ENCODE results near the gene B4GALT2. TPM values are rescaled to one million over a fixed set of nuclear protein-coding genes. Genes with fewer than 3 reads are reported as not detected.

The B4GALT2 gene
- total and polyA plus RNA-seq, 3 donors from 2014 or later = 40.9 to 65.9 (median 47.7) TPM

- Histone ChIP-seq H3K9me3 (no peaks in the 10 kb centered on the region), H3K27me3 (no peaks in the 10 kb centered on the region), H3K4me1 (no peaks in the 10 kb centered on the region), H3K27ac (no peak overlapping the region), H3K36me3 (ENCODE audit: low read depth, missing control alignments) (no peaks in the 10 kb centered on the region), H3K4me3 (no peak overlapping the region)
- intact Hi-C loops (cut with DNase I; ENCODE audit: low total_unique reads) = no loop called here
- 82 to 92% methylated on average over 3 of the region's 3 CpGs for WGBS, 2 donors
- no peak for DNase-seq
- TF ChIP-seq POLR2A (IDR thresholded peaks at IDR 0.05) (no peak), CTCF (IDR thresholded peaks at IDR 0.05) (no peak)
Measured at GRCh38 chr1:43961692-43962091, 17.3 kb upstream of the B4GALT2 start.

- intact Hi-C loops (cut with DNase I; ENCODE audit: low total_unique reads) = no loop called here
- H3K27ac ChIP-seq = no peak overlapping the region
- no peaks in the 10 kb centered on the region for H3K27me3 ChIP-seq
- no peak overlapping the region for H3K4me3 ChIP-seq
- 89 to 96% methylated on average over 2 of the region's 2 CpGs for WGBS, 2 donors
- DNase-seq = no peak
- no peaks in the 10 kb centered on the region for H3K36me3 ChIP-seq (ENCODE audit: low read depth, missing control alignments)
- H3K9me3 ChIP-seq = no peaks in the 10 kb centered on the region
- TF ChIP-seq POLR2A (IDR thresholded peaks at IDR 0.05) (no peak), CTCF (IDR thresholded peaks at IDR 0.05) (no peak)
- H3K4me1 ChIP-seq = no peaks in the 10 kb centered on the region
Measured at GRCh38 chr1:43962324-43962723, 16.7 kb upstream of the B4GALT2 start.

- Histone ChIP-seq H3K4me1 (no peaks in the 10 kb centered on the region), H3K27ac (no peak overlapping the region), H3K4me3 (no peak overlapping the region), H3K36me3 (ENCODE audit: low read depth, missing control alignments) (no peaks in the 10 kb centered on the region), H3K9me3 (no peaks in the 10 kb centered on the region), H3K27me3 (no peaks in the 10 kb centered on the region)
- DNase-seq = no peak
- no peak for TF ChIP-seq POLR2A (IDR thresholded peaks at IDR 0.05)
- TF ChIP-seq CTCF (IDR thresholded peaks at IDR 0.05) = no peak
- WGBS, 2 donors = 93 to 100% methylated on average over 1 to 3 of the region's 3 CpGs
- intact Hi-C loops (cut with DNase I; ENCODE audit: low total_unique reads) = no loop called here
Measured at GRCh38 chr1:43963006-43963405, 16.0 kb upstream of the B4GALT2 start.

- Histone ChIP-seq H3K4me1 (no peaks in the 10 kb centered on the region), H3K9me3 (no peaks in the 10 kb centered on the region), H3K27me3 (no peaks in the 10 kb centered on the region), H3K36me3 (ENCODE audit: low read depth, missing control alignments) (no peaks in the 10 kb centered on the region), H3K4me3 (no peak overlapping the region), H3K27ac (no peak overlapping the region)
- intact Hi-C loops (cut with DNase I; ENCODE audit: low total_unique reads) = no loop called here
- DNase-seq = no peak
- TF ChIP-seq POLR2A (IDR thresholded peaks at IDR 0.05) (no peak), CTCF (IDR thresholded peaks at IDR 0.05) (no peak)
- 91% methylated on average over 5 of the region's 5 CpGs for WGBS, 2 donors
Measured at GRCh38 chr1:43963890-43964289, 15.1 kb upstream of the B4GALT2 start.

GRCh38 chr1:43965316-43965715 lies 13.7 kb upstream of the B4GALT2 start:
- intact Hi-C loops (cut with DNase I; ENCODE audit: low total_unique reads) = no loop called here
- Histone ChIP-seq H3K36me3 (ENCODE audit: low read depth, missing control alignments) (no peaks in the 10 kb centered on the region), H3K27me3 (no peaks in the 10 kb centered on the region), H3K9me3 (no peaks in the 10 kb centered on the region), H3K27ac (no peak overlapping the region), H3K4me1 (peaks cover under 1% of the 10 kb centered on the region), H3K4me3 (no peak overlapping the region)
- TF ChIP-seq CTCF (IDR thresholded peaks at IDR 0.05) (no peak), POLR2A (IDR thresholded peaks at IDR 0.05) (no peak)
- WGBS, 2 donors = 92 to 93% methylated on average over 2 to 3 of the region's 3 CpGs
- DNase-seq = no peak

All from testis (tissue), 3 donors.